VCaP (cell line): ENCODE data around the gene UBFD1.

Source experiments
- H3K27ac ChIP-seq: fragments of 450-650 bp; 2 replicates; pipeline ENCODE4 v1.5.1; 2017
- CTCF ChIP-seq: fragments of 450-650 bp; conservative IDR thresholded peaks from 2 replicates; pipeline ENCODE4 v1.5.1; 2017; ENCODE audit warnings: mild to moderate bottlenecking, moderate library complexity

UBFD1 gene

GRCh38 chr16:23544436-23544835 is 13.1 kb upstream of the UBFD1 start:
- no peak for TF ChIP-seq CTCF
- no peak overlapping the region for H3K27ac ChIP-seq

DNA sequence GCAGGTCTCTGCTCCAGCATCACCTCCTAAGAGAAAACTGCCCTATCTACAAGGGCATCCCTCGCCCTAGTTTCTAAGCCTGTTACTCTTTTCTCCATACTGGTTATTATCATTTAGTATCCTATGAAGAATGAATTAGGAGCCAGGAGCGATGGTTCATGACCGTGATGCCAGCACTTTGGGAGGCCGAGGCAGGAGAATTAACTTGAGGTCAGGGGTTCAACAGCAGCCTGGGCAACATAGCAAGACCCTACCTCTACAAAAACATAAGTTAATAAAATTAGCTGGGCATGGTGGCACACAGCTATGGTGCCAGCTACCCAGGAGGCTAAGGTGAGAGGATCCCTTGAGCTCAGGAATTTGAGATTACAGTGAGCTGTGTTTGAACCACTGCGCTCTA is 7.6 kb upstream of the UBFD1 start:
- TF ChIP-seq CTCF: no peak
- H3K27ac ChIP-seq: no peak overlapping the region

GRCh38 chr16:23552161-23552560 is 5.4 kb upstream of the UBFD1 start:
- no peak overlapping the region for H3K27ac ChIP-seq

GRCh38 chr16:23554536-23554935 is 3.0 kb upstream of the UBFD1 start:
- no peak for TF ChIP-seq CTCF
- no peak overlapping the region for H3K27ac ChIP-seq

More at GRCh38 chr16:23552161-23552560, 5.4 kb upstream of the UBFD1 start:
- no peak for TF ChIP-seq CTCF

DNA sequence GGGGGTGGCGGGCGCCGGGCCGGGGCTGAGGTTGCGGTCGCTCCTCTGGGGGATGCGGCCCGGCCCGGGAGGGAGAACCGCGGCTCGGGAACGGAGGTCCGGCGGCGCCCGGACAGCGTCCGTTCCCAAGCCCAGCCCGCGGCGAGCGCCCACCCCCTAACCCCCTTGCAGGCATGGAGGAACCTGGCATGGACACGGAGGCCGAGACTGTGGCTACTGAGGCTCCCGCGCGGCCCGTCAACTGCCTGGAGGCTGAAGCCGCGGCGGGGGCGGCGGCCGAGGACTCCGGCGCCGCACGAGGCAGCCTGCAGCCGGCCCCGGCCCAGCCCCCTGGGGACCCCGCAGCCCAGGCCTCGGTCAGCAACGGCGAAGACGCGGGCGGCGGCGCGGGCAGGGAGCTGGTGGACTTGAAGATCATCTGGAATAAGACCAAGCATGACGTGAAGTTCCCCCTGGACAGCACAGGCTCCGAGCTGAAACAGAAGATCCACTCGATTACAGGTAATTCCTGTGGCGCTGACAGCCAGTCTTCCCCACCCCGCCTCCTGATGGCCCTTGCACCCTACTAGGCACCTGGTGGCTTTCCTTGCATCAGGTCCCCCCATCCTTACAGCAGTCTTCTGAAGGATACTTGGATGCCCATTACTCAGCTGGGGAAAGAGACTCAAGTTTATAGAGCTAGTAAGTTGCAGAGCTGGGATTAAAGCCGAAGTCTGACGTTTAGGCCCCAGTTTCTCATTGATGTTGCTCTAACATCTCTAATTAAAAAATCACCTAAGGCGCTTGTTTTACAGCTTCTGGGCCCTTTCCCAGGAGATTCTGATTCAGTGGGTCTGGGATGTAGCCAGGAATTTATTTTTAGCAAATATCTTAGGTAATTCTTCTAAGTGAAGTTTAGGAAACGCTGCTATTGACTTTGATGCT is 514 bp downstream of the UBFD1 start:
- H3K27ac ChIP-seq: peak overlapping the region; percentile 77
- no peak for TF ChIP-seq CTCF

DNA sequence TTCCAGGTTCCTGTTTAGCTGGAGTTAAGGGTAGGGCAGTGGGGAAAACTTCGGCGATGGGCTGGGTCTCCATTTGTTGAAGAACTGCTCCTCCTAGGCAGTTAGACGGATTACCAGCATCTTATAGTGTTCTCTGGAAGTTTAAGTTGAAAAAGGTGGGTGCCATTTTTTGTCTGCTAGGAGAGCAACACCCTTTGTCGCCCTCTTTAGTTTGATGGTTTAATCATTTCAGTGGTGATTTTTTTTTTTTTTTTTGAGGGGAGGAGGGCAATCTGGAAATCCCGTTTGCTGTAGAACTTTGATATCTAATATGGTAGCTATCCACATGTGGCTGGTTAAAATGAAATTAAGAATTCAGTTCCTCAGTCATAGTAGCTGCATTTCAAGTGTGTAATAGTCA is 4.1 kb downstream of the UBFD1 start:
- no peak for TF ChIP-seq CTCF
- no peak overlapping the region for H3K27ac ChIP-seq

GRCh38 chr16:23562505-23562904 is 5.0 kb downstream of the UBFD1 start:
- no peak for TF ChIP-seq CTCF
- H3K27ac ChIP-seq: no peak overlapping the region
